K562 (cell line): Measurements from ENCODE around the gene EMX1.

Experiments
- ADNP ChIP-seq: fragments of 200-800 bp; sonication (Bioruptor generic); IDR thresholded peaks from 2 replicates; pipeline ENCODE4 v1.6.1; 2016; ENCODE audit warnings: missing genetic modification characterization, missing compliant biosample characterization
- CGGBP1 ChIP-seq: fragments of 250-450 bp; sonication (Bioruptor Pico); IDR thresholded peaks from 2 replicates; pipeline ENCODE4 v1.9.0; 2021; ENCODE audit warnings: mild to moderate bottlenecking
- E2F5 ChIP-seq: sonication (generic); formaldehyde crosslinking; IDR thresholded peaks from 2 replicates; pipeline ENCODE4 v1.8.0; 2022; ENCODE audit warnings: mild to moderate bottlenecking, missing genetic modification reagents
- JUN ChIP-seq, 2 experiments: sonication (generic) in 1 of 2; formaldehyde crosslinking in 1 of 2; IDR thresholded peaks; 2 replicates each; pipeline versions ENCODE4 v1.6.1 to v1.8.0; 2012 to 2022; ENCODE audit warnings: borderline replicate concordance in 2 of 2, mild to moderate bottlenecking in 2 of 2, improper control_type of control experiment in 1 of 2, low read depth in 1 of 2, low read length in 1 of 2, missing genetic modification reagents in 1 of 2
- MAX ChIP-seq: sonication (generic); formaldehyde crosslinking; IDR thresholded peaks from 2 replicates; pipeline ENCODE4 v1.9.0; 2022; ENCODE audit warnings: mild to moderate bottlenecking, missing genetic modification reagents
- NEUROD1 ChIP-seq: fragments of 150-350 bp; IDR thresholded peaks from 2 replicates; pipeline ENCODE4 v1.6.1; 2014; ENCODE audit warnings: borderline replicate concordance, low read length, low read depth; ENCODE audit not compliant: partially characterized antibody
- SP1 ChIP-seq: sonication (generic); formaldehyde crosslinking; IDR thresholded peaks from 2 replicates; pipeline ENCODE4 v1.8.1; 2022; ENCODE audit warnings: mild to moderate bottlenecking, missing genetic modification reagents
- TAF9B ChIP-seq: fragments of 450-650 bp; IDR thresholded peaks from 2 replicates; pipeline ENCODE4 v1.6.1; 2018; ENCODE audit warnings: mild to moderate bottlenecking; ENCODE audit not compliant: partially characterized antibody
- TCF3 ChIP-seq: sonication (generic); formaldehyde crosslinking; IDR thresholded peaks from 2 replicates; pipeline ENCODE4 v1.4.0; 2020; ENCODE audit warnings: mild to moderate bottlenecking, missing genetic modification reagents
- ZBTB33 ChIP-seq: sonication (generic); formaldehyde crosslinking; IDR thresholded peaks from 2 replicates; pipeline ENCODE4 v1.8.1; 2023; ENCODE audit warnings: mild to moderate bottlenecking, missing genetic modification reagents
- ZBTB34 ChIP-seq: fragments of 250-450 bp; sonication (Bioruptor Pico); IDR thresholded peaks from 2 replicates; pipeline ENCODE4 v1.8.0; 2021; ENCODE audit warnings: mild to moderate bottlenecking, moderate library complexity
- ZNF121 ChIP-seq: sonication (generic); formaldehyde crosslinking; conservative IDR thresholded peaks from 2 replicates; pipeline ENCODE4 v1.8.0; 2022; ENCODE audit warnings: missing genetic modification reagents

GRCh38 chr2:72944804-72945449, 27.6 kb downstream of the EMX1 start:
- no peak for TF ChIP-seq ZBTB33 (CRISPR knock-in tag)
- no peak for TF ChIP-seq JUN (IDR thresholded peaks at IDR 0.05; ENCODE audit: borderline replicate concordance, low read depth, low read length)
- TF ChIP-seq JUN (CRISPR knock-in tag; IDR thresholded peaks at IDR 0.05; ENCODE audit: borderline replicate concordance), result no peak
- TF ChIP-seq CGGBP1, result no peak
- TF ChIP-seq TCF3, result no peak
- TF ChIP-seq ZNF121, result no peak
- TF ChIP-seq E2F5 (CRISPR knock-in tag), result no peak
- no peak for TF ChIP-seq NEUROD1
- no peak for TF ChIP-seq ZBTB34 (CRISPR knock-in tag)
- TF ChIP-seq ADNP, result no peak
- TF ChIP-seq MAX (CRISPR knock-in tag), result no peak
- no peak for TF ChIP-seq TAF9B
- no peak for TF ChIP-seq SP1 (CRISPR knock-in tag)
